HPDE6-E6E7 (cell line): ENCODE measurements around the gene TTC28.
"Not testable (repeated sequence)": the region's sequence is repeated elsewhere in the genome, so short reads cannot be mapped to it uniquely, and the experiment has no call there.

ENCODE experiments used
- DNase-seq: peaks from one replicate; pipeline ENCODE4 v3.0.0; 2011; ENCODE audit warnings: missing footprints; ENCODE audit errors: extremely low spot score

TTC28 gene

DNA sequence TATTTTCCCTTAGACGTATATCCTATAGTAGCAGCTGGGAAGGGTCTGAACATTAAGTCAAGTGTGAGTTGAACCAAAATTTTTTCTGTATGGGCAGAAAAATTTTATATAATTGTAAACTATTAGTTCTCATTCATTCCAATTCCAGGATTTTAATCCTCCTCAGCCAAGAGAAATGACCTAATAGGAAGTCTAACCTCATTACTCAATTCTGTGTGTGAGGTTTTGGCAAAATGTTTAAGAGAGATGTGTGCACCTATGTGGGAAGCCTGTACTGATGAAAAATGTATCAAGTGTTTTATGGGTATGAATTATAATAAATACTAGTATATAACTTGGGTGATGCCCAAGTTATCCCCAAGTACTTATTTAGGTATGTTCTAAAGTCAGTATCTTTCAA is 449.0 kb downstream of the TTC28 start:
- no peak for DNase-seq

DNA sequence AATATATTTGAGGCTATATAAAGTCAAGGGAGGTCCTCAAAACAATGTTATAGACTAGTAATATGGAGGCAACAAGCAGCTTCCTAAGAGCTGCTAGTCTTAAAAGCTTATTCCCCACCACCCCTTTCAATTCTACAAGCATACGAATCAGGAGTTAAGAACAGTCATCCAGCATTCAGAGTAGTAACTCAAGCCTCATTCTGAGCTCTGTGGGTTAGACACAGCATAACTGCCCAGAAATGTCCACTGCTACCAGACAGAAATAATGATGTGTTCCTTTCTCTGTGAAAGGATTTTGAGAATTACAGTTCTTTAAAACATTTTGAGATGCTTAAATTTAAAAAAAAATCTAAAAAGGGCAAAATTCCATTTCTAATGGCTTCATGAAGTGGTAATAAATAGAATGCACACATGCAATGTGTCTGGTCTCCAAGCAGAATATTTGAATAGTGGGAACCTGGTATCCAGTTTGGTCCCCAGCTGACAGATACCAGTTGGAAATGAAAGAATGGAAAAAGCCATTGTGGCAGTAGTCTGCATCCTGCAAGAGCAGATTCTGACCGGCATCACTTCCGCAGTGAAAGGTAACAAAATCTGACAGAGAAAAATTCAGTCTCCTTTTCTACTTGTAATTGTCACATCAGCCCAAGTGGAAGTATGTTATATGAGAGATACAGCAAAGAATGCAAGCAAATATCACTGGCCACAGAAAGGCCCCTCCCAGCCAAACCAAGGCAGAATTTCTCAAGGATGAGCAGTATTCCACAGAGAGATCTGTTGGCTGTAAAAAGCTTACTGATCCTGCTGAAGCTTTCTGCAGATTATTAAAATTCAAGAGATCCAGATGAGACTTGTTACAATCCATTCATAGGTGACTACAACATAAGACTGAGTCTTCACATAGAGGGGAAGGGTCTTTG is 449.8 kb downstream of the TTC28 start:
- DNase-seq: no peak

DNA sequence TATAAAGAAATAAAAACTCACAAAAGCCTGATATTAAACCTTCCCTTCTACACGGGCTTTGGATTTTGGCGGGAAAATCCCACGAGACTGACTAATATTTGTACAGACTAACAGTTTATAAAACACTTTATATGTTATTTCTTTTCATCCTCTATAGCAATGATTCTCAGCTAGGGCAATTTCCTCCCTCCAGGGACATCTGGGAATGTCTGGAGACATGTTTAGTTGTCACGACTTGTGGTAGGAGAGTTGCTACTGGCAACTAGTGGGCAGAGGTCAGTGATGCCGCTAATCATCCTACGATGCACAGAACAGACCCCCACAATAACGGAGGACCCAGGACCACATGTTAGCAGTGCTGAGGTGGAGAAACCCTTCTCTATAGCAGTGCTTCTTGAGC is 455.8 kb downstream of the TTC28 start:
- DNase-seq: no peak

DNA sequence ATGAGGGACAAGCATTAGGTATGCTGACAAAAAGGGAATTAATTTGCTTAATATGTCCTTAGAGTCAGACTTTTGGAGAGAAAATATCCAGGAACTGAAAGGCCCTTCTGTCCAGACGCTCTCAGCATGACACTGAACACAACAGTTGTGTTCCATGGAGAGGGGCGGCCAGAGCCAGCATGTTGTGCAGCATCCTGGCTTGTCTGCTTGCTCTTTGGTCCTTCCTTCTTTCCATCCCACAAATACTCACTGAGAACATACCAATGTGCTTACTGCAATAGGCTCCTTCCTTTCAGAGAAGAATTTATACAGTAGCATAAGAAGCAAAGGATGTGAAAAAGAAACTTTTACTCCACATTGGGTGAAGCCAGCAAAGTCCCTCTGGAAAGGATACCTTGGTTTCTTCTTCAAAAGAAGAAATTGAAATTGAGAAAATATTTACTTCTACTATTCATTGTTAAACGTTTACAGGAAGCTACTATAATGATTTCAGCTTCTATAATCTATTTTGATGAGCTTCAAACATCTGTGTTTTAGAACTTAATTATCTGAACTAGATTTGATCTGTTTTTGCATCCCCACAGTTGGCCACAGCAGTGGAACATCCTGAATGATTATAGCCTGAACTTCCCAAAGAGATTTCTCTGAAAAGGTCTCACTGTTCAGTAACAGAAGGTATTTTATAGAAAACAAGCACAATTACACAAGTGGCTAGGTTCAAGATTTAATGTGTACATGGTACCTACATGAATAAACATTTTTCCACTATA is 456.5 kb downstream of the TTC28 start:
- no peak for DNase-seq

DNA sequence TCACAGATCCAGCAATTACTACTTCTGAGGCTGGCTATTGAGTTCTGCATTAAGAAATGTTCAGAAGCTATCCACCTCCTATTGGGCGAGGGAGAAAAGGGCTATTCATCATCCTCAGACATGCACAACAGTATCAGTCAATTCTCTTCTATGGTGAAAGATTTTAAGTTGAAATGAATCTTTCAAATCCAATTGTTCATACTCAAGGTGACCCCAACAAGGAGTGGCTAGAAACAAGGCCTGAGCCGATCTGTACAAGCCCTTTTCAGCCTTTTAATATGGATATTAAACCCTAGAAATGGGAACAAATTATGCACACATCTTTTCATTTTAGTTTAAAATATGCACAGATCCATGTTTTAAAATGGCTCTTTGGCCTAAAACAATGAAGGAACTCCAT is 457.1 kb downstream of the TTC28 start:
- DNase-seq: no peak

DNA sequence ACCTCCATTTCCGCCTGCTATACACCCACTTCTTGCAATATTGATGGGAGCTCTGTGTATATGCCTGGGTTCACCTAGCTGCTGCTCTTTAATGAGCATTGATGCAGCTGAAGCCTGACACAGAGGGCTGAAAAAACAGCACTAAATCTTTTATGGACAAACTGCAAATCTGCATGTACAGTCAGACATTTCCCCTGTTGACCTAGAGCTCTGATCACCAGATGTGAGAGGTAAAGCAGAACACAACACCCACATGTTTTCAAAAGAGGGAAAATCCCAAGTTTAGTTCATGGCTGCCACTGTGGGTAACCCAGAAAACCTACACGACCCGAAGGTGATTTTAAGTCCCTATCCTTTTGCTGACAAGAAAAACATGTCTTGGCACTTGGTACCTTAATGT is 457.6 kb downstream of the TTC28 start:
- DNase-seq: no peak

DNA sequence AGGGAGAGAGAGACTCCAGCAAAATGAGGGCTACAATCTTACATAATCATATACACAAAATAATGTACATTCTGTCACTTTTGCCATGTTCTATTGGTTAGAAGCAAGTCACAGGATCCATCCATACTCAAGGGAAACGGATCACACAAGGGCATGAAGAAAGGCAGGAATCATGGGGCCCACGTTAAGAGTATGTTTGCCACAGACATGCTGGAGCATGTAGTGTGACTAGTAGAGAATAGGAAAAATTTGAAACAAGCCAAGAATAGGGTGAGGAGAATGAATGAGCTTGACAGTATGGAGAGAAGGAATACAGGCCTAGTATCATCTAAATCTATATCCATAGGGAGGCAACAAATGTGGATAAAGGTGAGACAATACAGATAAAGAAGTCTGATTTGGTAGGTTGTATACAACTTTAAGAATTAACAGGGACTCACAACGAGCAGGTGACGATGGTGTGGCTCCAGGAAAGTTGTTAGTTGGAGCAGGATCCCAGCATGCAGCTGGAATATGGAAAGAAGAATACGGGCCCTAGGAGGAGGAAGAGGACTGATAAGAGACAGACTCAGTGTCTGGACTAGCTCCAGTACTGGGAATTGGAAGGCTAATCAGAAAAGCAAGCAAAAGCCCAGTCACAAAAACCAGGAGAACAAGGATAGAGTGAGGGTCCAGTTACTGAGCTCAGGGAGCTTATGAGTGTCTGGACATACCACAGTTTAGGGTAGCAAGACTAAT is 458.8 kb downstream of the TTC28 start:
- no peak for DNase-seq

DNA sequence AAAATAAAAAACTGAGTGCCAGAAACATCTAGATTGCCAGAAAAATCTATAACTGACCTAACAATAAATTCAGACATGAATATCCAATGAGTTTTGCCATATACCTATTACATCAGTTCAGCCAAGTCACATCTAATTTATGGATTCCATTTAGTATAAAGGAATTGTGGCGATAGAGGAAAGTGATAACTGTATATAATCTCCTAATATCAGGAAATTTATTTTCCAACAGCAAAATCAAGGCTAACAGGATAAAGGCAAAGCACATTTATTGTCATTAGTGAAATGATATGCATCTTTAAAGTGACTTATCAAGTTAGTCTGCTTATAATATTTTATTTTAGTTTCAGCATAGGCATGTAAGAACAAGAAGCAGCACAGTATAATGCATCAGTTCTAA is 462.4 kb downstream of the TTC28 start:
- DNase-seq: no peak

DNA sequence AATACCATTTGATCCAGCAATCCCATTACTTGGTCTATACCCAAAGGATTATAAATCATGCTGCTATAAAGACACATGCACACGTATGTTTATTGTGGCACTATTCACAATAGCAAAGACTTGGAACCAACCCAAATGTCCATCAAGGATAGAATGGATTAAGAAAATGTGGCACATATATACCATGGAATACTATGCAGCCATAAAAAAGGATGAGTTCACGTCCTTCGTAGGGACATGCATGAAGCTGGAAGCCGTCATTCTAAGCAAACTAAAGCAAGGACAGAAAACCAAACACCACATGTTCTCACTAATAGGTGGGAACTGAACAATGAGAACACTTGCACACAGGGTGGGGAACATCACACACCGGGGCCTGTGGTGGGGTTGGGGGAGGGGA is 464.9 kb downstream of the TTC28 start:
- DNase-seq: not testable (repeated sequence)

DNA sequence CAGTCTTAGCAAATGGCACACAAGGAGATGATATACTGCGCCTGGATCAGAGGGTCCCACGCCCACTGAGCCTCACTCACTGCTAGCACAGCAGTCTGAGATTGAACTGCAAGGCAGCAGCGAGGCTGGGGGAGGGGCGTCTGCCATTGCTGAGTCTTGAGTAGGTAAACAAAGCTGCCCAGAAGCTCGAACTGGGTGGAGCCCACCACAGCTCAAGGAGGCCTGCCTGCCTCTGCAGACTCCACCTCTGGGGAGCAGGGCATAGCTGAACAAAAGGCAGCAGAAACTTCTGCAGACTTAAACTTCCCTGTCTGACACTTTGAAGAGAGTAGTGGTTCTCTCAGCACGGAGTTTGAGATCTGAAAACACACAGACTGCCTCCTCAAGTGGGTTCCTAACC is 470.2 kb downstream of the TTC28 start:
- not testable (repeated sequence) for DNase-seq

DNA sequence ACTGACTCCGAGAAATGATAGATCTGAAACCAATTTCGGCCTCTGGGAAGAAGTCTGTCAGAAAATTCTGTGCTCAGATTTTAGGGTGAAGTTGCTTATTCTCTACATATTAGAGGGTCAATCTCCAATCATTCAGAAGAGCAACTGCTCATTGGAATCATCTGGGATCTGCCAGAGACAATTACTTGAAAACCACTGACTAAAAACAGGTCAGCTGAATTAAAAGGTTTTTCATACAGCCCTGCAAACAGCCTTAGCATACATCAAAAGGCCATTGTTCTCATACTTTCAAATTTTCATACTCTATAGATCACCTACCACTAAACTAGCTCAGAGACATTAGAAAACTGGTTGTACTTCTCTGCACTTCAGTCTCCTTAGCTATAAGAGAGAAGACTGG is 470.9 kb downstream of the TTC28 start:
- no peak for DNase-seq

DNA sequence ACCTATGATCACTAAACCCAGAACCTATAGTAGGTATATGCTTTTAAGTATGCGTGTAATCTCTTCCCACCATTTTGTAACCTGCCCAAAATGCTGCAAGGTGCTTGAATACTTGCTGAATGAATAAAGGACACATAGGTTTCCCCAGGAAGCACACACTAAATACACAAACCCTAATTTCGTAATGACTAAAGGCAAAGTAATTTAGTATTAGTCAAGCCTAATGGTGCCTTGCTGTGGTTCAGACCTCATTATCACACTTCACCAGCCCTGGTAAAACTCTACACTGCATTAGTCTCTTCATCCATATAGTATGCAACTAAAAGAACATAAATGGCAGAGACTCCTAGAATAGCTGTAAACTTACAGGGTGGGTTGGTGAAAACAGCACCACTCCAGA is 471.6 kb downstream of the TTC28 start:
- no peak for DNase-seq

DNA sequence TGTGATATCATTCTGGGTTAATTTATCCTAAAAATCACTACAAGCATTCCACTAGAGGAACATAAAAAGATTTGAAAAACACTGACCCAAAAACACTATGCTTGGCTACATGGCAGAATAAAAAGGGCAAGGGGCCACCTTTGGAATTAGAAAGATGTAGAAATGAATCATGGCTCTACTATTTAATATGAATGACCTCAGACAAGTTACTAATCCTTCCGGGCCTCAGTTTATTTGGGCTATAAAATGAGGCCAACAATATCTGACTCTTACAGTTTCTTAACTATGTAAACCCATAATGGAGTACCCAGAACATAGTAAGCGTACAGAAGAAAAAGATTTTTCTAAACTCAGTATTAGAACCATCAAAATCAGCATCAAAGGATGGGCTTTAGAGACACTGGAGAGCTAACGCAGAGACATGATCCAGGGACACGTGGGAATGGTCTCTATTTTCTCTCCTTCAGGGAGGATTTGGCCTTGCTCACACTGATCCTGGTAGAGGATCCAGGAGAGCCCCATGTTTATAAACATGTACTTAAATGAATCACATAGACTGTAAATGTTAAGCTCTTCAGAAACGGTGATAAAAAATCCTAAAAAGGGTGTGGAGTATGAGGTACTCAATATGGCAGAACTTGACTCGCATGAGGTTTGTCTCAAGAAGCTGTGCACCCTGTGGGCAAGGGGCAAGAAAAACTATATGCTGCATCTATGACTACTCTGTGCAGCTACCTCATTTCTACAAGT is 472.2 kb downstream of the TTC28 start:
- DNase-seq: no peak

DNA sequence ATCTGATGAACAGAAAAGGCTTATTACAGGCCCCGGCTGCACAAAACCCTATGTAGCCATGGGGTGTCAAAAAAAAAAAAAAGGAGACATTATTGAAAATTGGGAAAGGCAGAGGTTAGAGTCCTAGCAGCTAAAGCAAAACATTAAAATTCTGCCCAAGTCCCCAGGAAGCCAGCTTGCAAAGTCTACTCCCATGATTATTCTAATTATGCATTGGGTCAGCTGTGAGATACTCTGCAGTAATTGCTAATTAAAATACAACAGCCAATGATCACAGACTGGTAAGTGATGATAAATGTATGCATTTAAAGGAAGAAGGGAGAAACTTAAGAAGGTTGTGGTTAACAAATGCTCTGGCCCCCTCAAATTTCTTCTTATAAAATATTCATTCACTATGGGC is 473.7 kb downstream of the TTC28 start:
- no peak for DNase-seq

DNA sequence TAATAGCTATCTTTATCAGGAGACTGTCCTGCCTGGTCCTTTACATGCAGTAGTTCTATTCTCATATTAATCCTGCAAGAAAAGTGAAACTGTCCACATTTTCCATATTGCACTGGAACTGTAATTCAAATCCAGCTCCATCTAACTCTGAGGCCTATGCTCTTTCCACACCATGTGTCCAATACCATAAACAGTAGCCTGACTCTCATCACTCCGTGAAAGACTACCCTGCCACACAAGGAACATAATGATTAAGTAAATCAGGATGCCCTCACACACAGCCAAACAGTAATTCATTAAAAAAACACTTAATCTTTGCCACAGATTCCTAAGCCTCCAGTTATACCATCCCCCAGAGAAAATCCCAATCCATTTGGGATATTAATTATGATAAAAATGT is 475.3 kb downstream of the TTC28 start:
- DNase-seq: no peak

DNA sequence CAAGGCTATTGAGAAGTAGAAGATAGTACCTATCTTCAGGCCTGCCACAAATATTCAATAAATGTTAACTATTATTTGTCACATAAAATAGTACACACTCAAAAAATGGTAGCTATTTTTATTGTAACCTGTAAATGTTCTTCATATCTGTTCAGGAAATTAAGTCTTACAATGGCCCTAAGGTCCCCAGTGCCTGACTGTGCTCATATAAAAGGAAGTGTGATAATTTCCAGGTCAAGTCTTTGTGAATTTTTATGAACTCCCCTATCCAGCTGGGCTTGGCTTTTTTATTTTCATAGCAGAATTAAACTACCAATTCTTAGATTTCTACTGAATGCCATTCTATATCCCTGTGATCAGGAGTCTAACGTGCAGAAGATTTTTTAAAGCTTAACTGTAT is 476.4 kb downstream of the TTC28 start:
- DNase-seq: no peak

DNA sequence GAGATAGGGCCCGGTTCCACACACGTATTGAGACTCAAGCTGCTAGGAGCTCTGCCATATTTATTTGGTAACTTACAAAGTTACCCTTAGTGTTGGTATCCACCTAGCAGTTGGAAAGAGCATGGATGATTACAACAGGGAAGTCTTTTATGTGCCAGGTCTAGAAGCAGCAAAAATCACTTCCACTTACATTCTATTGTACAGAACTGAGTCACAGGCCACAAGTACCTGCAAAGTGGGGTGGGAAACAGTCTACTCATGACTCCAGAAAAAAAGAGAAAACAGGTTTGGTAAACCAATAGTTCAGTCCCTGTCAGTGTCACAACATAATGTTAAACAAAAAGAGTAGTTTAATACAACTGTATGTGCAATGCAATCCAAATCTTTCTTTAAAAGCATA is 480.9 kb downstream of the TTC28 start:
- peak; percentile 11 for DNase-seq

DNA sequence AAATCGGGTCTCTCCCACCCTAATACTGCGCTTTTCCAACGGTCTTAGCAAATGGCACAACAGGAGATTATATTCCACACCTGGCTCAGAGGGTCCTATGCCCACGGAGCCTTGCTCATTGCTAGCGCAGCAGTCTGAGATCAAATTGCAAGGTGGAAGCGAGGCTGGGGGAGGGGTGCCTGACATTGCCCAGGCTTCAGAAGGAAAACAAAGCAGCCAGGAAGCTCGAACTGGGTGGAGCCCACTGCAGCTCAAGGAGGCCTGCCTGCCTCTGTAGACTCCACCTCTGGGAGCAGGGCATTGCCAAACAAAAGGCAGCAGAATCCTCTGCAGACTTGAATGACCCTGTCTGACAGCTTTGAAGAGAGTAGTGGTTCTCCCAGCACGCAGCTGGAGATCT is 488.1 kb downstream of the TTC28 start:
- DNase-seq: not testable (repeated sequence)

DNA sequence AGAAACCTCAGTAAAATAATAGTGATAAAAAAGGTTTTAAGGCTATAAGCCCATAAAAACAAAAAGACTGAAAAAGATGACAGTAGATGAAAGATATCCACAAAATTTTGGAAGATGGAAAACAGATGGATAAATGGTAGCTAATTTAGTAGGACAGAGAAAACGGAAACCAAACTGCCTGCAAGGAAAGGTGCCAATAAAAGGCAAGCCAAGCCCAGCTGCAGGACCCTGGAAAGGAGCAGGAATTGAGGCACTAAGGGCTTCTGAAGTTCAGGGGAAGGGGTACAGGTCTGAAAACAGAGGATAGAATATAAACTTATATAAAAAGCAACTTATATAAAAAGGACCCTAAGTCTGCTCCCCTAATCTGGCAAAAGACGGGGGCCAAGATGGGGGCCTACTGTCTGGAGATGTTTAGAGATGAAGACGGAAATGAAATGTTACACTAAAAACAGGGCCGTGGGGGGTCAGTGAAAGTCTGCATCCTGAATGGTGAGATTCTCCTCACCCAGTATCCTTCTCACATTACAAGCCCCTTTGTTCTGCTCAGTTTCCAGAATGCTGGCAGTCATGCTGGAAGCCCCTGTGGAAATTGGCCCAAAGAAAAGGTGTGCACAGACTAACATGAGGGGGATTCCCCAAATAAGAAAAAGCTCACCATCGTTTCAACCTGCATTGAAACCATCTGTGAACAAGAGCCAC is 491.3 kb downstream of the TTC28 start:
- no peak for DNase-seq

DNA sequence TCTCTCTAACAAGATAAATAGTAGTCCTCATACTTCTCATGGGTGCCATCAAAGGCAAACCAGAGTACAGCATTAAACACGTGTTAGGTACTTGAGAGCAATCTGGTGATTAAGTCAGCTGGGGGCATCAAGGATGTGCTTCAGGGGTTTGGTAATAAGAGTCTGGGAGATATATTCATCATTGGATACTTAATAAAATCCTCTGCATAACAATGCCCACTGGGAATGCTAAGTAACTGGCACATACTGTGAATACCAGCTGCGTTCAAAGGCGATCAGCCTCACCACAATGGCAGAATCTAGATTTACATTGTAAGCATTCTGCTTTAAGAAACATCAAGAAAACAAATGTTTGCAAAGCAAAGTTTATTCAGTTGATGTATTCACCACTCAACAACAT is 492.0 kb downstream of the TTC28 start:
- no peak for DNase-seq

DNA sequence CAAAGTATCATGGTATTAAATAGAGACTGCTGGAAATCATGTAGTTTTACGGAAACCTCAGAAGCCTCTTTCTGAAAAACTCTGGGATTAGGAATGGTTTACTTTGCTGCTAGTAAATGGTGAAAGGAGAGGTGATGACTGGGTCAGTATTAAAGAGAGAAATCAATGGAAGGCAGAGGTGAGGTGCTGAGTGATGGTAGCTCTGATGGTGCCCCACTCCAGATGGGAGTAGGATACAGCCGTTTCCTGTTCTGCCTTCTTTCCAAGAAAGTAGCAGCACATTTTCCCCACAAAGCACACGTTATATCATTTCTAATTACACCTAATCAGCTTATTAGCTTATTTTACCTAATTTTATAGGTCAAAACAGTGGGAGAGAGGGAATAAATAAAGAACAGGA is 493.0 kb downstream of the TTC28 start:
- no peak for DNase-seq
